Right lobe of liver (tissue), 5 donors: ENCODE results near the gene CLEC4A. TPM values are rescaled to one million over a fixed set of nuclear protein-coding genes. Genes with fewer than 3 reads are reported as not detected.

ENCODE experiments used
- total RNA-seq, 6 experiments: library from RNA; depleted of rRNA in 2 of 6; stranded (reverse); fragments of >200 nt in 2 of 6; fragmentation: NEBNext Ultra II Directional in 3 of 6; extraction: Animal tissue kit (Norgen Biotek cat#: 25700) in 3 of 6; gene quantifications; one replicate each; pipeline versions ENCODE4 v1.1.0 to v1.2.4, GENCODE V29; 2016 to 2023
- donor health status: DM: no; HTN: no; CAD: no.
- donor health status: DM: no; HTN: no; CAD: no.
- donor health status: DM: no; HTN: yes; CAD: no.
- donor health status: DM: no; HTN: yes; CAD: no.

The CLEC4A gene
- total RNA-seq, 6 experiments from 2014 or later: 0.25 to 1.3 (median 0.63) TPM; not detected in 1

Other genes with a start within 250 kb of the CLEC4A start
- gene SLC2A3, start 187.4 kb upstream of the CLEC4A start, total RNA-seq: 10 to 100 TPM in 2 of 6 experiments, 1 to 10 TPM in 4; 6.6 to 53.5 (median 8.4) TPM
- 1 to 10 TPM; 4.4 to 5.7 (median 4.8) TPM for gene FOXJ2, start 90.9 kb upstream of the CLEC4A start, total RNA-seq
- gene C3AR1, start 57.3 kb upstream of the CLEC4A start, total RNA-seq: 10 to 100 TPM in 1 of 6 experiments, 1 to 10 TPM in 5; 2.0 to 11.9 (median 3.8) TPM
- gene NECAP1, start 41.3 kb upstream of the CLEC4A start, total RNA-seq: 10 to 100 TPM; 12.9 to 32.1 (median 17.1) TPM
- not detected for gene ZNF705A, start 33.4 kb downstream of the CLEC4A start, total RNA-seq
- under 1 TPM in 1 of 6 experiments, not detected in 5; 0.07 TPM for gene FAM90A1, start 104.0 kb downstream of the CLEC4A start, total RNA-seq